HG03095 (cell line): ENCODE data around the gene AOPEP.

Experiments
- ATAC-seq: cut with Tn5 transposase; IDR thresholded peaks from one replicate; pipeline ENCODE4 v1.9.1; 2021; ENCODE audit warnings: moderate library complexity; ENCODE audit not compliant: unreplicated experiment

Gene AOPEP

DNA sequence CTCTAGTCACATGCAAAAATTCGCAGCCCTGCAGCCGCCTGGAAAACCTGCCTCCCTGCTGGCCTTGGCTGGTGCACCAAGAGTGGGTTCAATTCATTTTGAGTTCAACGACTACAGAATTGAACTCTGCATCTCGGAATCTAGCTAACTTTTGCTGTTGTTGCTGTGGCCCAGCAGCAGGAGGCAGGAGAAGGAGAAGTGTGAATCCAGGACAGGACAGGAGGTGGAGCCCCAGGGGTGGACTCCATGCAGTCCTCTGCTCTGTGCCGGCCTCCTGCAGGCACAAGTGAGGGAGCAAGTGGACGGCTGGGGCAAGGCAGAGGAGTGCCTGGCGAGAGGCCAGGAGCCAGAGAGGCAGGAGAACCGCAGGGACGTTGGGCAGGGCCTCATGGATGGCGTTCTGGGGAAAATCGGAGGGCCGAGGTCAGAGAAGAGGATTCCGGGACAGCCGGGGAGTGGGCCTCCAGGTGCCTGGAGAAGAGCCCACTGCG is 376.8 kb downstream of the AOPEP start:
- ATAC-seq, result no peak

DNA sequence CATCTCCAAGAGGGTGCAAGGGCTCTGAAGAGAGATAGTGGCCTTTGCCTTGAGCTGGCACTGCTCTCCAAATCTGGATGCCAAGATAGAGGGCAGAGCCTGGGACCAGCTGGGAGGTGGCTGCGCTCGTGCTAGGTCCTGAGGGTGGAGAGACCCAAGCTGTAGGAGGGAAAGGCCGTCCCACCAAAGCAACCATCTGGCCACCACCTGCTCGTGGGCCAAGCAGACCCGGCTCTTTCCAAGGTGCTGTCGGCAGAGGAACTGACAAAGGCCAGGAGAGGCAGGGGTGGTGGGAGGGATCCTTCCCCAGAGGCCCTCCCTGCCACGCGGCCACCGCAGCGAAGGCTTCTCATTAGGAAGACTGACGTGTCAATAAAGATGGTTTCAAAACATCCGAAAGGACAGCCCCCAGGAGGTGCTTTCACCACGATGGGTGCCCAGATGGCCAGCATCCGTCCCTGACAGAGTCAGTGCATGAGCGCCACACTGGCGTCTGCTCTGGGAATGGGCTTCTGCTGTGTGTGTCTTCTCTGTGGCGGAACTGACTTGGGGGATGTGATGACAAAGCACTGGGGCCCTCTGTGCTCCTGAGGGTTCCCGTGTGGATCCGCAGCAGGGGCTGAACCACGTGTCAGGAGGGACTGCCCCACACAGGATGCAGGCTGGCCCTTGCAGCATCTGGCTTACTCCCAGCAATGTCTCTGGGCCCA is 377.5 kb downstream of the AOPEP start:
- no peak for ATAC-seq

DNA sequence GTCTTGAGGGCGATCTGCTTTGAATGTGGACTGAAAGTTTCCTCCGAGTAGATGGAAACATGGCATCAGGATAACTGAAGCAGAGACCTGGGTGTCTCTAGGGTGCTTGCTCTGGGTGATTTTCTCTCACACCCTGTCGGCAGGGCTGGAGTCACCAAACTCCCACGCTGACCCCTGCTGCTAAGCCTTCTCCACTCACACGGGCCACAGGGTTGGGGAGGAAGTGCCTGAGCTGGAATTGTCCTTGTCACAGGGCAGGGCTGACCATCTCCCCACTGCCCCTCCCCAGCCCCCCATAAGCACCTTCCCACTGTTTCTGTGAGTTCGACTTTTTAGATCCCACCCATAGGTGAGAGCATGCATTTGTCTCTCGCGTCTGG is 378.1 kb downstream of the AOPEP start:
- no peak for ATAC-seq

DNA sequence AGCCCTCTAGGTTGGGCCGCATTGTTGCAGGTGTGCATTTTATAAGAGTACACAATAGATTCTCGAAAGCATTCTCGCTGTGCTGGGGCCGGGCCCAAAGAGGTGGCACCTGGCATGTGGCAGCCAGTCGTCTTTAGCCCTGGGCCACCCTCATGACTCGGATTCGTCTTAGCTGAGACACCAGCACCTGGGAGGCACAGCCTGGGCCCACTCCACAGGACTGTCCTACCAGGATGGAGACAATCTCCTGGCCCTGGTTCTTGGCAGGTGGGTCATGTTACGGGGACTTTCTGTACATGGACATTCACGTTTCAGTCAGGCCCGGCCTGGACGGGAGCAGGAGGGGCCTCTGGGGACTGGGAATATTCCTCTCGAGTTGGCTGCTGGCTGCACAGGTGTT is 378.5 kb downstream of the AOPEP start:
- no peak for ATAC-seq

DNA sequence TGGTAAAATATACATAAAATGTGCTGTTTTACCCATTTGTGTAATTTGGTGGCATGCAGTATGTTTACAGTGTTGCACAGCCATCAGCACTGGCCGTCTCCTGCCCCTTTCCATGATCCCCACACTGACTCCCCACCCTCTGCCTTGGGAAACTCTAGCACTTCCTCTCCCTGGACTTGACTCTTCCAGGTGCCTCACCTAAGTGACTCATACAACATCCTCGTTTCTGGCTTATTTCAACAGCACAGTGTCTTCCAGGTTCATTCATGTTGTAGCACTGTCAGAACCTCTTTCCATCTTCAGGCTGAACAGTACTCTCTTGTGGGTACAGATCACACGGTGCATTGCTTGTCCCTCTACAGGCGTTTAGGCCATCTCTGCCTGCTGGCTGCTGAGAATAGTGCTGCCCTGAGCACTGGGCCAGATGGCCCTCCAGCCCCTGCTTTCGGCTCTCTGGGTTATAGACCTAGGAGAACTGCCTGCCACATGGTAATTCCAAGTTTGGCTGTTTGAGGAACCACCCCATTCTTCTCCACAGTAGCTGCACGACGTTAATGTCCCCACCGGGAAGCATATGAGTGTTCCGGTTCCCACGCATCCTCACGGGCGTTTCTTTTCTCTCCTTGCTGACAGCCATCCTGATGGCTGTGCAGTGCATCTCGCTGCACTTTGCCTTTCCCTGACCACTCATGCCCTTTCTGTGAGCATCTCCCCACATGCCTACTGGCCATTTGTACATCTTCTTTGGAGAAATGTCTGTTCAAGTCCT is 379.2 kb downstream of the AOPEP start:
- no peak for ATAC-seq

DNA sequence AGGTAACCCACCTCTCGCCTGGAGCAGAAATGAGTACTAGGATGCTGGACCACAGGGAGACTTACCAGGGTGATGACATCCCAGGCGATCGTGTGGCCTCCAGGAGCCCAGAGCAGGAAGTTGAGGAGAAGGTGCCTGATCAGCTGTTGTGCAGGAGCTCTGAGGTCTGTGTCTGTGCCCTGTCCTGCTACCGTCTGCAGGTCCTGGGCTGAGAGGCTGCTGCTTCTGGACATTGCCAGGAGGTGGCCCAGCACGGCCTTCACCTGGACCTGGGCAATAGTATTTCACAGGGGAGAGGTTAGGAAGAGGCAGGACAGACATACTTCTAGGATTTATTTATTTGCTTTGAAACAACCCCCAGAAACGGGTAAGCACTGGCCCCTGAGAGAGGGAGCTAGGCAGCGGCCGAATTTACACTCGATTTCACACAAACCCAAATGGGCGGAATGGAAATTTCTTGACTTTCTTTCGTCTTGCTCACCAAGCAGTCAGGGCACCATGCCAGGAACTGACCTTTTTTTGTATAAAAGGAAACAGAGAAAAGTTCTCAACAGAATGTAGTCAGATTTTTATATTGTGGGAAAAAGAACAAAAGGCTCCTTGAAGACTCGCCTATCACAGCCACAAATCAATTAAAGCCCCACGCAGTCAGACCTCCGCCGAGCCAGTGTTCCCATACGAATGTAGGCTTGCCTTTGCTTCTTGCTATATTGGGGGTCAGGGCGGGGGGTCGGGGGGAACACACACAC is 380.7 kb downstream of the AOPEP start:
- no peak for ATAC-seq

- no peak for ATAC-seq
These were observed 381.5 kb downstream of the AOPEP start for GRCh38 chr9:95107976-95108375.

- ATAC-seq, result no peak
These were observed 382.3 kb downstream of the AOPEP start for GRCh38 chr9:95108777-95109176.

DNA sequence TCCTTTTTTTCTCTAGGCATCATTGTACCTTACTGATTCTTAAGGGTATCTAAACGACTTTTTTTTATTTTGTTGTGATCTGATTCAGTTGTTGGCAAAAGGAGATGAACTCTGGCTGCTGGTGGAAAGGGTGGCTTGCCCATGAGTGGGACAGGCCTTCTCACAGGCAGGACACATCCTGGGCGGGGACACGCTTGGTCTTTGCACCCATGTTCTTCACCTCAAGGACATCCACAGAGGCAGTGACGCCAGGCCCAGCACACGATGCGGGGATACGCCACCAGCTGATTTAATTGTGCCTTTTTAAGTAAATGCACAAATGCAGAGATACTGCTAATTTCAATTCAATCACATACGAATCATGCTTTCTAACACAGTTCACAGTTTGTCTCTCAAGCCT is 383.0 kb downstream of the AOPEP start:
- ATAC-seq, result no peak

DNA sequence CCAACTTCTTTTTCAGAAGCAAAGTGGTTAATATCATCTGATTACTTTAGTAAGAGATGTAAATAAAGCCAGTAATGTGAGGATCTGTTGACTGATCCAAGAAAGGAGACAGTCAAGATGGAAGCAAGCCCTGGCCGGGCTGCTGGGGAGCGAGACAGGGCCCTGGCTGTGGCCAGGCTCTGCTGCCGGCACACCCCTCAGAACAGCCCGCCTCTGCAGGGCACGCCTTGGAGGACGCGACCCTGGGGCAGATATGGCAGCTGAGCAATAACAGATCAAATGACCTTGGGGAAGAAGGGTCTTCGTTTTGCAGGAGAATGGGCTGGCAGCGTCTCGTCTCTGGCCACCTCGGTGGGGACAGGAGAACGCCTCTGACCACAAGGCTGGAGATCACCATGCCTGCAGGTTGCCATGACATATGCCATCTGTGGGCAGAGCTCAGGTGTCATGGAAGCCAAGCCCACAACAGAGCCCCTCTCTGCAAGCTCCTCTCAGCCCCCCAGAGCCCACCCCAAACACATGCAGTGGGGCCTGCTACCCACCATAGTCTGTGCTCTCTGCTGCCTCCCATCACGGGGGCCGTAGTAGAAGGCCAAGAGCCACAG is 384.5 kb downstream of the AOPEP start:
- no peak for ATAC-seq

GRCh38 chr9:95111716-95112115 is 385.2 kb downstream of the AOPEP start:
- ATAC-seq, result no peak

DNA sequence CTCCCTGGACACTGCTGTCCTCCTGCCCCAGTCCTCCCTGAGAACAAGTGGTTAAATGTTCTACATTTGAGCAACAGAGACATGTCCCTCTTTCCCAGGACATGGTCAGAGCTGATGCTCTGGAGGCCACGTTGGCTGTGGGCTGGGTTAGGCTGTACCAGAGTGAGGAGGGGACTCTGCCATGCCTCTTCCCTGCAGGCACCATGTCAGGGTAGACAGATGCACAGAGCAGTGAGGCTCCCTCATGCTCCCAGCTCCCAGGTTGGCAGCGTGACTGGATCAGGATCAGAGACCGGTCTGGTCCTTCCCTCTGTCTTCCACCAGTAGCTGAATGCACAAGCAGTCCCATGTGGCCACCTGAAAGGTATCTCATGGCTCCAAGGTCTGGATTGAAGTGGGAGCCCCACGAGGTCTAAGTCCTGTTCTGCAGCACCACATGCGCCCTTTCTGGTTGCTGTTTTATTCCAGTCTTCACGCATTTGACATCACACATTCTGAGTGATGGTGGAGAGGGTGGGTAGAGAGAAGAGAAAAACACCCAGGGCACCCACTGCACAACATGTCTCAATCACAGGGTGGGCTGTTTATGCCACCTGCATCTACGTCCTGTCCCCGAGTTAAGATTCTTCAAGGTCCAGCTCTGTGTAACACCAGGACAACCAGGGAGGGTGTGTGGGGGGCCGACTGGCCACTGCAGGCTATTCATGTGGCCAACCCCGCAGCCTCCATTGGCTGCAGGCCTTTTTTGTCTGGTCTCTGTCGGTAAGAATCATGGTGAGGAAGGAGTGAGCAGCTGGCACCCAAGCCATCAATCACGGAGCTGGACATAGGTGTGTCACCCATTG is 386.2 kb downstream of the AOPEP start:
- ATAC-seq, result no peak

DNA sequence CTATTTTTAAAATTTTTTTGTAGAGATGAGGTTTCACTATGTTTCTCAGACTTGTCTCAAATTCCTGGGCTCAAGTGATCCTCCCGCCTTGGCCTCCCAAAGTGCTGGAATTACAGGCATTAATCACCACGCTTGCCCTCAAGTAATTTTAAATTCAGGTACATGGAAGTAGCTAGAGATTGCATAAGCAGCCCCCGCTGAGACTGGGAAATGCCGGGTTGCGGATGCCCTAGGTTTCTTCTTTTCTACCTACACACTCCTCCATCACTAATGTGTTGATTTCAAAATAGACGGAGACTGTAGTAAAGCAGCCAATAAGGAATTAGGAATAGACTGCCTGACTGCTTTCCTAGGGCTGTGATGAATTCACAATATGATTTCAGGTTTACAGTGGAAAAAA is 388.6 kb downstream of the AOPEP start:
- ATAC-seq, result no peak

DNA sequence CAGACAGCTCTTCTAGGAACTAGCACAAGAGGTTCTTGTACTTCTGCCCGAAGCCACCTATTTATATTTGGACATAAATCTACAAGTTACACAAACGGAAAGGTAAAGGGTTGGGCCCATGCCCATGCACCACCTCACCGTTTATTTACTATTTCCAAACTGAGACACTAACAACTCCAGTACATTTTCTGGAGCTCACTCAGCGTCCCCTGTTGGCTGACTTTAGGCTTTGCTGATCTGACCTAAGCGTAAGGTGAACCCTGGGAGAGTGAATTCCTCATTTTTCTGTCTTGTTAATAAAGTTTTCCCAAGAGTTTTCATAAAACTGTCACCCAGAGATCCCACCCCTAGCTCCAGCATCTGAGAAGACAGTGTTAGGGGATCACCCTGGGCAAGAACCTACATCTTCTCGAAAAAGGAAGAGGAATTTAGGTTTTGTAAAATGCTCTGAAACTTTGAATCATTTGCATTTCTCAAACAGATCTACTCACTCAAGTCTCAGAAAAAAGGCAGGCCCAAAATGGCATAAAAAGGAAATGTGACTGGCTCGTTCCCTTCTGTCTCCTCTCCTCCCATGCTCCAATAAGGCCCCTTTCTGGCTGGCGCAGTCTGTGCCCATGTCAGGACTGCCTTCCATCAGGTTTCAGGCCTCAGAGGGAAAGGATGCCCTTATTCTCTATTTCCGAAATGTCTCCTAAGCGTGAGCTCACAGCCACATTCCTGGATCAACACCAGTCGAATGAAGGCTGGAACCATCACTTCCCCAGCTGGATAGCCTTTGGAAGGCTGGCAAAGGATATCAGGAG is 389.7 kb downstream of the AOPEP start:
- ATAC-seq, result no peak

DNA sequence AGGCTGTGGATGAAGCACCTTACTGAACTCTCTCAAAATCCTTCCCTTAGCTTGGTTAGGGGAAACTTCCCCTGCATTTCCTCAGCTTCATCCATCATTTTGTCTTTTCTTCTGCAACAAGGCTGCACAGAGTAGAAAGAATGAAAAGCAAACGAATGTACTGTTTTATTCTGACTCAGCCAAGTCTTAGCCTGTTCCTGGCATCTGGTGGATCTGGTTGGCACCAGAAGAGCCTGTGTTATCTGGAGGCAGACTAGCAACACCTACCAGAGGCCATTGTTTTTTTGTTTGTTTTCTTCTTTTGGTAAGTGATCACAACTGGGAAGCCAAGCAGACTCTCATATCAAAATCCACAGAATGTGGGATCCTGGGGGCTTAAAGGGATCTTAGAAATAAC is 390.3 kb downstream of the AOPEP start:
- ATAC-seq, result no peak

DNA sequence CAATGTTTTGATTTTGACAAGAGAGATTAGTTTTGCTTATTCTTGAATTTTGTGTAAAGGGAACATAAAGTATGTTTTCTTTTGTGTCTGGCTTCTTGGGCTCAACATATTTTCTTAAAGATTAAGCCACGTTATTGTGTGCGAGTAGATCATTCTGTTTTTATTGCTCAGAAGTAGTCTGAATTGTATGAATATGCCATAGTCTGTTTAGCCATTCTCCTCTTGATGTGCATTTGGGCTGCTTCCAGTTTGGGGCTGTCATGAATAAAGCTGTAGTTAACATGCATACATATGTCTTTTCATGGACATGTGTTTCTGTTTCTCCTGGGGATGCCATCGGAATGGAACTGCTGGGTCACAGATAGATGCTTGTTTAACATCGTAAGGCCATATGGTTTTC is 392.1 kb downstream of the AOPEP start:
- ATAC-seq, result no peak

GRCh38 chr9:95120781-95121370 is 394.4 kb downstream of the AOPEP start:
- ATAC-seq, result no peak

GRCh38 chr9:95124582-95125367 is 398.3 kb downstream of the AOPEP start:
- no peak for ATAC-seq
